Mesodermal cell (in vitro differentiated cells): ENCODE data around the gene SZT2.

Source experiments
- H3K27ac ChIP-seq: 2 replicates; pipeline ENCODE4 v1.7.0; 2013; ENCODE audit warnings: mild to moderate bottlenecking, low read depth, low read length, moderate library complexity; ENCODE audit not compliant: severe bottlenecking
- H3K36me3 ChIP-seq: 2 replicates; pipeline ENCODE4 v1.7.1; 2013; ENCODE audit warnings: mild to moderate bottlenecking, low read length, moderate library complexity; ENCODE audit not compliant: control insufficient read depth, insufficient read depth
- H3K4me1 ChIP-seq: one replicate; pipeline ENCODE4 v1.7.1; 2013; ENCODE audit warnings: mild to moderate bottlenecking, low read length; ENCODE audit not compliant: insufficient read depth, control insufficient read depth, poor library complexity, severe bottlenecking
- H3K4me3 ChIP-seq: 2 replicates; pipeline ENCODE4 v1.7.0; 2013; ENCODE audit warnings: low read length, control low read depth, mild to moderate bottlenecking; ENCODE audit not compliant: insufficient read depth, poor library complexity, severe bottlenecking; ENCODE audit errors: extremely low read depth
- H3K9me3 ChIP-seq: 2 replicates; pipeline ENCODE4 v1.7.1; 2013; ENCODE audit warnings: mild to moderate bottlenecking, low read length, moderate library complexity; ENCODE audit not compliant: control insufficient read depth
- WGBS, 2 experiments: methylation state at CpG; one replicate each; pipeline ENCODE4 v1.1.5; 2013; ENCODE audit warnings: missing lambda C conversion rate in 2 of 2; ENCODE audit not compliant: insufficient coverage in 2 of 2; 5-methylcytosine and 5-hydroxymethylcytosine counted together

SZT2 gene

DNA sequence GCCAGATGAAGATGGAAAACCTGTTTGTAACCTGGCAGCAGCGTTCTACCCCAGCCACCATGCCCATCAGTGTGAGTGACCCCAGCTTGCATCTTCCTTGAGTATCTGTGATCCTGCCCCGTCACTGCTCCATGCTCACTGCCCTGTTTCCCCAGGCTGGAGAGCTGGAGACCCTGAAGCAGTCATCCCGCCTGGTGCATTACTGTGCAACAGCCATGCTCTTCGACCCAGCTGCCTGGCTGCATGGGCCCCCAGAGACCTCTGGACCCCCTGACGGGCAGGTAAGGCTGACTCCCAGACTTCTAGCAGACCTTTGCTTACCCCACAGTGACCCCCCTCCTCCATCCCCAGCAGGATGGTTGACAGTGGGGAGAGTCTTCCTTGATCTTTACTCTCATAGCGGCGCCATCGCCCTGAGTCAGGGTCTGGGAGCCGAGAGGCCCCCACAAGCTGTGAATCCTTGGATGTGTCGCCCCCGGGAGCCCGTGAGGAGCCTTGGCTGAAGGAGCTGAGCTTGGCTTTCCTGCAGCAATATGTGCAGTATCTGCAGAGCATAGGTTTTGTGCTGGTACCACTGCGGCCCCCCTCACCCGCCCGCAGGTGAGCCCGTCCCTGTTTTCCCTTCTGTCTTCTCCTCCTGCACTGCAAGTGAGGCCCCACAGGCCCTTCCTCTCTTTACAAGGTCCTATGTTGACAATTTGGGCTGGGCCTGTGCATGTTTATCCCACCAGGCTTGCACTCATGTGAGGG is 53.7 kb downstream of the SZT2 start:
- peaks cover 5% of the 10 kb centered on the region for H3K4me1 ChIP-seq
- no peak overlapping the region for H3K4me3 ChIP-seq
- 95 to 96% methylated on average over 15 of the region's 16 CpGs for WGBS, 2 experiments
- no peaks in the 10 kb centered on the region for H3K9me3 ChIP-seq
- peaks cover 75% of the 10 kb centered on the region for H3K36me3 ChIP-seq
- H3K27ac ChIP-seq, result no peak overlapping the region

DNA sequence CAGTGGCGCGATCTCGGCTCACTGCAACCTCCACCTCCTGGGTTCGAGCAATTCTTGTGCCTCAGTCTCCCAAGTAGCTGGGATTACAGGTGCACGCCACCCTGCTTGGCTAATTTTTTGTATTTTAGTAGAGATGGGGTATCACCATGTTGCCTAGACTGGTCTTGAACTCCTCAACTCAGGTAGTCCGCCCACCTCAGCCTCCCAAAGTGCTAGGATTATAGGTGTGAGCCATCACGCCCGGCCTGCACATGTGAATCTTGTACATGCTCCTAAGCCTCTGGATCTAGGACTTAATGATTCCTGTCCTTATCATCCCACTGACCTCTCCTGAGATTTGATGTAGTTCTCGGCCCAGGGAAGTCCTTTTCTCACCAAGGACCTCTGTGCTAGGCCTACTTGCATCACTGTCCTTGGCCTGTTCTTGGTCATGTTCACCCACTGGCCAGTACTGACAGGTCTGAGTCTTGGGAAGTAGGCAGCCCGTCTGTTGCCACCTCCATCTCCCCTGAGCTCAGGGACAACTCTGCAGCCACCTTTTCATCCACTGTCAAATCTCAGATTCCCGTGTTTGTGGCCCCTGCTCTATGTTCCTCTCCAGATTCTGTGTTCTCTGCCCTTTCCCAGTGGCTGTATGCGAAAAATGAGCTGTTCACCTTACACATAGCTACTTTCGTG is 54.6 kb downstream of the SZT2 start:
- WGBS, 2 experiments, result 90 to 94% methylated on average over 11 to 13 of the region's 13 CpGs
- H3K9me3 ChIP-seq, result no peaks in the 10 kb centered on the region
- peaks cover 79% of the 10 kb centered on the region for H3K36me3 ChIP-seq
- peak overlapping the region; percentile 8 for H3K27ac ChIP-seq
- no peak overlapping the region for H3K4me3 ChIP-seq
- H3K4me1 ChIP-seq, result peaks cover 5% of the 10 kb centered on the region

DNA sequence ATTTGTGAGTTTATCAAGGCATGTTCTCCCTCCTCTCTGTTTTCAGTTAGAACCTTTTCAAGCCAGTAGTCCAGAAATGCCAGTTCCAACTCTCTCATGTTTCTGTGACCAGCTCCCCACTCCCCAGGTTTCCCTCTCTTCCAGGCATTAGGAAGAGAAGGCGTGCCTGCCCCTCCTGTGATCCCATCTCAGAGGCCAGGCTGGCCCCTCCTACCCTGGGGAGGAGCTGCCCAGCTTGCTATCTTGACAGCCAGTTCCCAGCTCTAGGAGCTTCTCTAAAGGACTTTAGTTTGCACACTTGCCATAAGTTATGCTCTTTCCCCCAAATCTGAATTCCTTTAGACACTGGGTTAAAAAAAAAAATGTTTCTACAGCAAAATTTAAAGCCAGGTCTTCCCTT is 55.1 kb downstream of the SZT2 start:
- no peak overlapping the region for H3K27ac ChIP-seq
- H3K4me3 ChIP-seq, result no peak overlapping the region
- peaks cover 5% of the 10 kb centered on the region for H3K4me1 ChIP-seq
- H3K9me3 ChIP-seq, result no peaks in the 10 kb centered on the region
- peaks cover 79% of the 10 kb centered on the region for H3K36me3 ChIP-seq
- 63 to 67% methylated on average over 1 of the region's 1 CpG for WGBS, 2 experiments

DNA sequence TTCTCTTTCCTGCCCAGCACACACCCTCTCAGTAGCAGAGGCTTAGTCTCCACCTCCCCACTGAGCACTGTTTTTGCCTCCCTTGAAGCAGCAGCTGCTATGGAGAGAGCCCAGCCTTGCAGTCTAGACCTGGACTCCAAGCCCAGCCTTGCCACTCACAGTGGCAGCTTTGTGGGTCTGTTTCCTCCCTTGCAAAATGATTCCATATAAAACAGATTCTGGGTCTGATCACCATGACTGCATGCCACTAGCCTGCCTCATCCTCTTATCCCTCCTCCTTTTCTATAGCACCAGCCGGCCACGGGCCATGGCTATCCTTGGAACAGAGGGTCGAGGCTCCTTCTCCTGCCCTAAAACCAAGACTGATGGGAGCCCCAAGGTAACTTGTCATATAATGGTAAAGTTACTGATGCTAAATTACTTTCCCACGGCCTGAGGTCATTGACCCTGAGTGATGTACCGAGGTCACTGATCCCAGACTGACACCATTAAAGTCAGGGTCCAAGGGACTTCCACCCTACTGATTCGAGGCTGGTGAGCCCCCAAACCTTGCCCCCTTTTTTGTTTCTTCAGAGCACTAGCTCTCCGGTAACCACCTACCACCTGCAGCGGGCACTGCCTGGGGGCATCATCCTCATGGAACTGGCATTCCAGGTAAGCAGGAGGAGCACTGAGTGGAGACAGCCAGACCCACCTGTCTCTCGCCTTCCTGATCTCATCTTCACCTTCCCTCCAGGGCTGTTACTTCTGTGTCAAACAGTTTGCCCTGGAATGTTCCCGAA is 56.1 kb downstream of the SZT2 start:
- no peak overlapping the region for H3K4me3 ChIP-seq
- WGBS, 2 experiments, result 83 to 95% methylated on average over 2 to 9 of the region's 10 CpGs
- peaks cover 79% of the 10 kb centered on the region for H3K36me3 ChIP-seq
- peaks cover 5% of the 10 kb centered on the region for H3K4me1 ChIP-seq
- no peaks in the 10 kb centered on the region for H3K9me3 ChIP-seq
- H3K27ac ChIP-seq, result no peak overlapping the region

DNA sequence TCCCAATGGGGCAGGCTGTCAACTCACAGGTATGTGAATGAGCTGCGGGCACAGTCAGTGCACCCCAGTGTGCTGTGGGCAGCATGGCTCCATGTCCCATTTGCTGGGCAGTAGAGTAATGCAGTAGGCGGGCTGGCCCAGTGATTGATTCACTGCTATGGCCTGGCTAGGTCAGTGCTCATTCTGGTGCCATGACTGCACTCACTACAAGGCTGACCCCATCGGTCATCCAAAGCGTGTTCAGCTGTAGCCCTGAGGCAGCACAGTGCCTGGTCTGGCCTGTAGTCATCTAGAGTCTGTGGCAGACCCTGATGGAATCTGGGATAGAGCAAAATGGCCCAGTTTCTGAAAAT is 56.7 kb downstream of the SZT2 start:
- Histone ChIP-seq H3K4me3 (no peak overlapping the region), H3K4me1 (peaks cover 5% of the 10 kb centered on the region), H3K27ac (no peak overlapping the region), H3K36me3 (peaks cover 82% of the 10 kb centered on the region), H3K9me3 (no peaks in the 10 kb centered on the region)
- WGBS, 2 experiments, result 96 to 99% methylated on average over 4 of the region's 4 CpGs

DNA sequence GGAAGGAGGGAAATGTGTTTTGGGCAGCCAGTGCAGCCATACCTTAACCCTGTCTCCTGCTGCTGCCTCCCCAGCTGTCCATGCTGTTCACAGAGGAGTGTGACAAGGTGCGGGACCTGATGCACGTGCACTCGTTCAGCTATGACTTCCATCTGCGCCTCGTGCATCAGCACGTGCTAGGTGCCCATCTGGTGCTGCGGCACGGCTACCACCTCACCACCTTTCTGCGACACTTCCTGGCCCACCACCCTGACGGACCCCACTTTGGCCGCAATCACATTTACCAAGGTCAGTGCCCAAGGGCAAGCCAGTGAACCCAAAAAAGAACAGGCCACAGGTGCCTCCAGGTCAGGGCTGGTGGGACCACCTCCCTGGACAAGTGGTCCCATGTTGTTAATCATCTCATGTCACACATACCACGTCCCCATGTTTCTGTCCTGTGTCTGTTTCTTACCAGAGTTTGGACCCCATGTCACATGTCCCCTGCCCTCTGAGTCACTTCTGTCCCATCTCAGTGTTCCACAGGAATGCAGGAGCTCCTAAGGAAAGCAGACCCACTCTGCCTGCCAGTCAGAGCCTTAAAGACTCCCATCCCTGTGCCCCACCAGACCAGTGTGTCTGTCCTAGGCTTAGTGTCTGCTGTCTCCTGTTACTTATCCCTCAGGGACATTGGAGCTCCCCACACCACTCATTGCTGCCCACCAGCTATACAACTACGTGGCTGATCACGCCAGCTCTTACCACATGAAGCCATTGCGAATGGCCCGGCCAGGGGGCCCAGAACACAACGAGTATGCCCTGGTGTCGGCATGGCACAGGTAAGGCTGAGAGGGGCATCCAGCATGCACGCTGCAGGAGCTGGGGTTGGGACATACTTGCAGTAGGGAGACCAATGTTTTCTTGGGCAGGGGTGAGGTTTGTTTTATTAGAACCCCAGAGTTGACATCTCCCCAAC is 57.5 kb downstream of the SZT2 start:
- 90 to 95% methylated on average over 18 to 19 of the region's 19 CpGs for WGBS, 2 experiments
- H3K9me3 ChIP-seq, result no peaks in the 10 kb centered on the region
- no peak overlapping the region for H3K4me3 ChIP-seq
- peaks cover 5% of the 10 kb centered on the region for H3K4me1 ChIP-seq
- H3K36me3 ChIP-seq, result peaks cover 83% of the 10 kb centered on the region
- no peak overlapping the region for H3K27ac ChIP-seq

DNA sequence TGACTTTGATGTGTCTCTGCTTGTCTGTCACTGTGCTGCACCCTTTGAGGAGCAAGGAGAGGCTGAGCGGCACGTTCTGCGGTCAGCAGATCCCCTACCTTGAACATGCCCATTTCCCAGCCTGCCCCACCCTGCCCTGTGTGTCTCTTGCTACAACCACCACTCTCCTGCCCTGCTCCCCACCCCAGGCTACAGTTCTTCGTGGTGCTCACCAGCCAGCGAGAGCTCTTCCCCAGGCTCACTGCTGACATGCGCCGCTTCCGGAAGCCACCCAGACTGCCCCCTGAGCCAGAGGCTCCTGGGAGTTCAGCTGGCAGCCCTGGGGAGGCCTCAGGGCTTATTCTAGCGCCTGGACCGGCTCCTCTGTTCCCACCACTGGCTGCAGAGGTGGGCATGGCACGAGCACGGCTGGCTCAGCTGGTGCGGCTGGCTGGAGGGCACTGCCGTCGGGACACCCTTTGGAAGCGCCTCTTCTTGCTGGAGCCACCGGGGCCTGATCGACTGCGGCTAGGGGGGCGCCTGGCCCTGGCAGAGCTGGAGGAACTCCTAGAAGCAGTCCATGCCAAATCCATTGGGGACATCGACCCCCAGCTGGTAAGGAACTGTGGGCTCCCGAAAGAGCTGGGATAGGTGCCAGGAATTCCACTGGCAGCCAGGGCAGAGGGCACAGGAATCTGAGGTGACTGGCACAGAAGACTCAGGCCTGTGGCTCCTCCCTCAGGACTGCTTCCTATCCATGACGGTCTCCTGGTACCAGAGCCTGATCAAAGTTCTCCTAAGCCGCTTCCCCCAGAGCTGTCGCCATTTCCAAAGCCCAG is 58.4 kb downstream of the SZT2 start:
- Histone ChIP-seq H3K27ac (no peak overlapping the region), H3K4me3 (no peak overlapping the region), H3K9me3 (no peaks in the 10 kb centered on the region), H3K4me1 (peaks cover 10% of the 10 kb centered on the region), H3K36me3 (peaks cover 87% of the 10 kb centered on the region)
- 94 to 97% methylated on average over 23 of the region's 25 CpGs for WGBS, 2 experiments

DNA sequence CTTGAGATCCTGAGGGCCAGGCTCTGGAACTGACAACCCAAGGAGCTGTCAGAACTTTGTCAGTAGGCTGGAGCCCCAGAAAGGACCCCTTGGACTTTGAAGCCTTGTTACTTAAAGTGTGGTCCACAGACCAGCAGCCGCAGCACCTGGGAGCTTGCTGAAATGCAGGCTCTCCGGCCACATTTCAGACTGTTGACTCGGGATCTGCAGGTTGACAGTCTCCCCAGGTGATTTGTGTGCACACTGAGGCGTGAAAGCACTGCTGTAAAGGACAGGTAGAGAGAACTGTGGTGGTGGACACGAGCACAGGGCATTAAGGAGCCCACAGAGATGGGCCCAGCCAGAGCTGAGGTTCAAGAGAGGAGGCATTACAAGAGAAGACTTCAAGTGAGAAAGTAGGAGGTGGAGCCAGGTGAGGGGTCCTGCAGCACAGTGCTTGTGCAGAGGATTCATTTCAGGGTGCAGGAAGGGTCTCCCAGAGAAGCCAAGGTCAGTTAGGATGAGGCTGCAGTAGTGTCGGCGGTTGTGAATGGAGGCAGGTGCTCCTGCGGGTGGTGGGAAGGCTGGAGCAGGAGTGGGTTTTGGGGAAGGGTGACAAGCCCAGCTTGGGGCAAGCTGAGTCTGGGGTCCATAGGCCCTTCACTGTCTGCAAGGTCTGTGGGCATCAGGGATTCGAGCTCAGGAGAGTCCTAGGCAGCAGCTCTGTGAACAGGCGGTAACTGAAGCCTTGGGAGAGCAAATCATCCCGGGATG is 59.4 kb downstream of the SZT2 start:
- Histone ChIP-seq H3K4me3 (no peak overlapping the region), H3K27ac (no peak overlapping the region), H3K4me1 (peaks cover 11% of the 10 kb centered on the region), H3K9me3 (no peaks in the 10 kb centered on the region), H3K36me3 (peaks cover 77% of the 10 kb centered on the region)
- 94 to 95% methylated on average over 11 of the region's 11 CpGs for WGBS, 2 experiments

DNA sequence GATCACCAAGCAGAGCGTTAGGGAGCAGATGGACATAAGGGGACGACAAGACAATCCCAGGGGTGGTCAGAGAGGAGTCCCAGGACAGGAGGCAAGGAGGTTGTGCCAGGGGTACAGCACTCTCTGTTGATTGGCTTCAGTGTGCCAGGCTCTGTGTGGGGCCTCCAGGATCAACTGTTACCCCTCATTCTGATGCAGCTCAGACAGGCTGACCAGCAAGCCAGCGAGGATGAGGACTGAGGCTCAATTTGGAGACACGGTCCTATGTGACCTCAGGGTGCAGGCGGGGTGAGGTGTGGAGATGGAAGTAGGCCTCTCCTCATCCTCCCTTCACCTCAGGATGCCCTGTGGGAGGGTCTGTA is 60.0 kb downstream of the SZT2 start:
- Histone ChIP-seq H3K36me3 (peaks cover 76% of the 10 kb centered on the region), H3K4me3 (no peak overlapping the region), H3K9me3 (no peaks in the 10 kb centered on the region), H3K27ac (no peak overlapping the region), H3K4me1 (peaks cover 16% of the 10 kb centered on the region)
- 94 to 96% methylated on average over 2 of the region's 5 CpGs for WGBS, 2 experiments
